Measurements from ENCODE around the gene GEN1.

Gene GEN1

GRCh38 chr2:17735864-17736263 is 18.1 kb upstream of the GEN1 start:
- H3K4me3 ChIP-seq (replicated peaks; ENCODE audit: low read depth, low read length), result no peak overlapping the region
- no peak for DNase-seq (ENCODE audit: extremely low read depth, low read depth)
- no peak for TF ChIP-seq CTCF (IDR thresholded peaks at IDR 0.05; ENCODE audit: low read depth, low read length, missing control alignments)

GRCh38 chr2:17736989-17737388 is 16.9 kb upstream of the GEN1 start:
- H3K4me3 ChIP-seq (replicated peaks; ENCODE audit: low read depth, low read length), result no peak overlapping the region
- TF ChIP-seq CTCF (IDR thresholded peaks at IDR 0.05; ENCODE audit: low read depth, low read length, missing control alignments), result no peak
- DNase-seq (ENCODE audit: extremely low read depth, low read depth), result no peak

GRCh38 chr2:17740203-17740602 is 13.7 kb upstream of the GEN1 start:
- no peak for DNase-seq (ENCODE audit: extremely low read depth, low read depth)
- TF ChIP-seq CTCF (IDR thresholded peaks at IDR 0.05; ENCODE audit: low read depth, low read length, missing control alignments), result no peak
- no peak overlapping the region for H3K4me3 ChIP-seq (replicated peaks; ENCODE audit: low read depth, low read length)

GRCh38 chr2:17747684-17748452 is 6.1 kb upstream of the GEN1 start:
- DNase-seq (ENCODE audit: extremely low read depth, low read depth), result no peak
- no peak for TF ChIP-seq CTCF (IDR thresholded peaks at IDR 0.05; ENCODE audit: low read depth, low read length, missing control alignments)
- no peak overlapping the region for H3K4me3 ChIP-seq (replicated peaks; ENCODE audit: low read depth, low read length)

GRCh38 chr2:17748745-17749144 is 5.2 kb upstream of the GEN1 start:
- no peak overlapping the region for H3K4me3 ChIP-seq (replicated peaks; ENCODE audit: low read depth, low read length)

GRCh38 chr2:17749753-17750438 is 4.0 kb upstream of the GEN1 start:
- no peak overlapping the region for H3K4me3 ChIP-seq (replicated peaks; ENCODE audit: low read depth, low read length)
- TF ChIP-seq CTCF (IDR thresholded peaks at IDR 0.05; ENCODE audit: low read depth, low read length, missing control alignments), result no peak
- DNase-seq (ENCODE audit: extremely low read depth, low read depth), result no peak

More at GRCh38 chr2:17748745-17749144, 5.2 kb upstream of the GEN1 start:
- no peak for DNase-seq (ENCODE audit: extremely low read depth, low read depth)
- no peak for TF ChIP-seq CTCF (IDR thresholded peaks at IDR 0.05; ENCODE audit: low read depth, low read length, missing control alignments)
